CD1c-positive myeloid dendritic cell (primary cell): Measurements from ENCODE around the gene PCID2.
"Not testable (repeated sequence)": the region's sequence is repeated elsewhere in the genome, so short reads cannot be mapped to it uniquely, and the experiment has no call there.

Experiments
- DNase-seq: peaks from one replicate; pipeline ENCODE4 v3.0.0-alpha.2; 2016; ENCODE audit errors: extremely low spot score

PCID2 gene

DNA sequence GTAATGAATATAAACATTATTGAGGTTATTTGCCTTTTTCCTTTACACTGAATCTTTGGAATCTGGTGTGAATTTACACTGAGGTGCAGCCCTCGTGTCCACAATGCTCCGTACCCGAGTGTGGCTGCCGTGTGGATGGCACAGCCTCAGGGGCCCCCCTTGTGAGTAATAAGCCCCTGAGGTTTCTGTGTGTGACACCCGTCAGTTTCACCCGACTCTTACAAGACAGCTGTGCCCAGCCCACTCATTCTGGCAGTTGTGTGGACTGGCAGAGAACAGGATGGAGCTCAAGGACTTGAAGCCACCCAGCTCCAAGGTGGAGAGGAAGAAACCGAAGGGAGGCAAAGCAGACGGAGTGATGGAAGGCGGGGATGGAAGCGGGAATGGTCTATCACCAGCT is 42.2 kb downstream of the PCID2 start:
- DNase-seq = no peak

DNA sequence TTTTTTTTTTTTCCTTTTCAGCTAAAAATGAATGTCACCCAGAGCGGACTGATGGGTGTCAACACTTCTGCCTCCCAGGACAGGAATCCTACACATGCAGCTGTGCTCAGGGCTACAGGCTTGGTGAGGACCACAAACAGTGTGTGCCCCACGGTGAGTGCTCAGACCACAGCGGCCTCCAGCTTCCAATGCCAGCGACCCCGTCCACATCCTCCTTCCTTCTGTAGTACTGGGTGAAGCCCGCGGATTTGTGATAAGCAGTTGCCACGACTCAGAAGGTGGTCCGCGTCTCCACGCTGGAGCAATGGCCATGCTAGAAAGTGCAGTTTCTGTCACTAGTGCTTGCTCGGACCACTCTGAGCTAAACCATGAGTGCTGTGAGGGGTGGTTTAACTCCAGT is 44.0 kb downstream of the PCID2 start:
- DNase-seq = no peak

DNA sequence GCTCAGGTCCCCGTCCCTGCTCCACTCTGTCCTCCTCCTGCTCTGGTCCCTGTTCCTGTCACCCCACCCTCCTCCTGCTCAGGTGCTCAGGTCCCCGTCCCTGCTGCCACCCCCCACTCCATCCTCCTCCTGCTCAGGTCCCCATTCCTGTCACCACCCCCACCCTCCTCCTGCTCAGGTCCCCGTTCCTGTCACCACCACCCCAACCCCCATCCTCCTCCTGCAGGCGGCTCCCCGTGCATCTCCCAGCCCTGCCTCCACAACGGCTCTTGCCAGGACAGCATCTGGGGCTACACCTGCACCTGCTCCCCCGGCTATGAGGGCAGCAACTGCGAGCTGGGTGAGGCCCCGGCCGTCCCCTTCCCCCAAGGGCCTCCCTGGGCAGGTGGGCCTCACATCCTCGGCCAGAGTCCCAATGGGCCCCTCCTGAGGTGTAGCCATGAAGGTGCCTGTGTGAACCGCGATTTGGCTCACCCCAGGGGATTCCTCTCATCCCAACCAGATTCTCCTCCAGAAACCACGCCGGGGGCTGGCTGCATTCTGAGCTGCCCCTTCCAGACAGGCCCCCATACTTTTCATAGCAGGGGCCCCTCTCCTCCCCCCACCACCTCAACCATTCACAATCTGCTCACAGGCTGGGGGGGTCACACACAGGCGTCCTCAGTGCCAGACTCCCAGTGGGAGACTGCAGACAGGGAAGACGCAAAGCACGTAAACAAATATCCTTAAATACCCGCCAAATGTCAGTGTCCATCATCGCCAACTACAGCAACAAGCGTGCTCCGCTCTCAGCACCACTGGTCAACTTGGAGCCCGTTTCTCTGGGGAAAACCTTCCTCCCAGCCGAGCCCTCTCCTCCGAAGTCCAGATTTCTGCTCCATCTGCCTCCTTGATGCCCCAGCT is 45.4 kb downstream of the PCID2 start:
- DNase-seq = no peak

DNA sequence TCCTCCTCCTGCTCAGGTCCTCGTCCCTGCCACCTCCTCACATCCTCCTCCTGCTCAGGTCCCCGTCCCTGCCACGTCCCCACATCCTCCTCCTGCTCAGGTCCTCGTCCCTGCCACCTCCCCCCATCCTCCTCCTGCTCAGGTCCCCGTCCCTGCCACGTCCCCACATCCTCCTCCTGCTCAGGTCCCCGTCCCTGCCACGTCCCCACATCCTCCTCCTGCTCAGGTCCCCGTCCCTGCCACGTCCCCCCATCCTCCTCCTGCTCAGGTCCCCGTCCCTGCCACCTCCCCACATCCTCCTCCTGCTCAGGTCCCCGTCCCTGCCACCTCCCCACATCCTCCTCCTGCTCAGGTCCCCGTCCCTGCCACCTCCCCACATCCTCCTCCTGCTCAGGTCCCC is 46.5 kb downstream of the PCID2 start:
- DNase-seq = not testable (repeated sequence)

DNA sequence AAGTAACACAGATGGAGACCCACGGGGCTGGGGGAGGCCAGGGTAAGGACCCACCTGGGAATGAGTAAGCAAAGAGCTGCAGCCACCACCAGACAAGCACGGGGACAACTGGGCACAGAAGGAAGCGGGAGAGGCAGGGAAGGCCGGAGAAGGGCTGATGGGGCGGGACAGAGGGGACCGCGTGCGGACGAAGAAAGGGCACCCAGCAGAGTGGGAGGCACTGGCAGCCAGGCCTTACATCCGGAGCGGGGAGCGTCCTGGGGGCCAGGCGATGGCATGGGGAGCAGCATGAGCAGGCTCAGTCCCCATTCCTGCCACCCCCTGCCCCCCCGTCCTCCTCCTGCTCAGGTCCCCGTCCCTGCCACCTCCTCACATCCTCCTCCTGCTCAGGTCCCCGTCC is 47.0 kb downstream of the PCID2 start:
- no peak for DNase-seq

DNA sequence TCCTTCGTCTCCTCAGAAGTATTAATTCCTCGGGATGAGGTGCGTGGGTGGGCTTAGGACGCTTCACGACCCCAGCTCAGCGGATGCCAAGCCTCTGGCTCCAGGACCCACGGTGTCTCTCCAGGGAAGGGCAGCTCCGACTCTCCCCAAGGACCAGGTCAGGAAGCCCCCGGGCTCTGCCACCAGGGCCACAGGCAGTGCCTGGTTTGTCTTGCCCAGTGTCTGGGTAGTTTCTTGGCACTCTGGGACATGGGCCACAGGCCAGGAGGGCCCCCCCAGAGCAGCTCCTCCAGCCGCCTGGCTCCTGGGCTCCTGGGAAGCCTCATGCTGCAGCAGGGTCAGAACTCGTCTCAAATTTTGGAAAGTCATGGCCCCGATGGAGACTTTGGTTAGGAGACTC is 47.5 kb downstream of the PCID2 start:
- no peak for DNase-seq

DNA sequence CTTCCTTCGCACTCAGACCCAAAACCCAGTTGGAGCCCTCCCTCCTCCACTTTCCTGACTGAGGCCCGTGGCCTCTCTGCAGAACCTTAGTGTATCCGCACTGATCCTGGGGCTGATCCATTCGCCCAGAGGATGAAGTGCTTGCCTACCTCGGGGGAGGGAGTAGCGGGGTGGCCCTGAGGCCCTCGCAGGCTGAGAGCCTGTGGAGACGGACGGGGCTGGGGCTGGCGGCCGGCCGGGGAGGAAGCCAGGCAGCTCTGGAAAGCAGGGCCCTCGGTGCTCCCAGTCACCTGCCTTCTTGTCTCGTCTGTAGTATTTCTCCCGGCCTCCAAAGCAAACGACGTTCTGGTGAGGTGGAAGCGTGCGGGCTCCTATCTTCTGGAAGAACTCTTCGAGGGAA is 48.8 kb downstream of the PCID2 start:
- DNase-seq = no peak

DNA sequence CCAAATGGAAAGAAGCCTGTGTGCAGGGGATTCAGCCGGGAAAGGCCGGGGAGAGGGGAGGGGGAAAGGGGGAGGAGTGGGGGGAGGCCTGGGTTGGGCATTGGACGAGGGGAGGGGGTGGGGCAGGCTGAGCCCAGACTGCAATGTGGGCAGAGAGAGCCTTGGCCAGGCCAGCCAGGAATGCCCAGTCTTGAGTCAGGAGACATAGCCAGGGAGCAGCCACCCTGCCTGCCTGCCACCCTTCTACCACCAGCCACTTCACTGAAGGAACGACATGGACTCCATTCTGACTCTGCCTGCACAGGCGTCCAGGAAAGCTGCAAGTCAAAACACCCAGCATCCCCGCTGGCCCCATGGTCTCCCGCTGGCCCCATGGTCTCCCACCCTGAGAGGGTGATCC is 49.5 kb downstream of the PCID2 start:
- no peak for DNase-seq

DNA sequence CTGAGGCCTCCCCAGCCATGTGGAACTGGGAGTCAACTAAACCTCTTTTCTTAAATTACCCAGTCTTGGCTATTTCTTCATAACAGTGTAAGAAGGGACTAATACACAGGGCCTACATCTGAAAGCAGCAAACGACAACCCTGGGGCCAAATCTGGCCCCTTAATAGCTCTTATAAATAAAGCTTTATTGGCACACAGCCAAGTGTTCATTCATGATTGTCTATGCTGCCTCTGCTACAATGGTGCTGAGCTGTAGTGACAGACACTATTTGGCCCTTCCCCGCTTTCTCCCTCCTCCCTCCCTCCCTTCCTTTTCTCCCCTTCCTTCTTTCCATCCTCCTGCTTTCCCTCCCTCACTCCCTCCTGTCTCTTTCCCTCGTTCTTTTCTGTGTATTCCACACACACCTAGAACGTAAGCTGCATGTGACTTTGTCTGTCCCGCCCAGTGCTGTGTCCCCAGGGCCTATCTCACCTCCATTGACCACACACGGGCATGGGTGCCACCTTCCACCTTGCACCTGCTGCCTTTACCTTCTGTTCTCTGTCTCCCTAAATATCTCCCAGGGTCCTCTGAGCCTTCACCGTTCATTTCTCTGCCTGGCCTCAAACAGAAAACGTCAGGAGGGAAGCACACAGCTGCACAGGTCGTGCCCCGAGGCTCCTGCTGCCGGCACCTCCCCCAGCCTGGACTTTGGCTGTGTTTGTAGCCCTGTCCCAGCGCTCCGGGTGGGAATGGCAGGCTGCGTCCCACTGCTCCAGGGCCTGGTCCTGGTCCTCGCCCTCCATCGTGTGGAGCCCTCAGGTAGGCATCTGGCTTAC is 50.3 kb downstream of the PCID2 start, which contains the start of gene PROZ:
TSS of gene PROZ (plus strand) at position 720 of the 819 bp plus-strand sequence. CDS start at position 733, 13 bp downstream.
- no peak for DNase-seq

DNA sequence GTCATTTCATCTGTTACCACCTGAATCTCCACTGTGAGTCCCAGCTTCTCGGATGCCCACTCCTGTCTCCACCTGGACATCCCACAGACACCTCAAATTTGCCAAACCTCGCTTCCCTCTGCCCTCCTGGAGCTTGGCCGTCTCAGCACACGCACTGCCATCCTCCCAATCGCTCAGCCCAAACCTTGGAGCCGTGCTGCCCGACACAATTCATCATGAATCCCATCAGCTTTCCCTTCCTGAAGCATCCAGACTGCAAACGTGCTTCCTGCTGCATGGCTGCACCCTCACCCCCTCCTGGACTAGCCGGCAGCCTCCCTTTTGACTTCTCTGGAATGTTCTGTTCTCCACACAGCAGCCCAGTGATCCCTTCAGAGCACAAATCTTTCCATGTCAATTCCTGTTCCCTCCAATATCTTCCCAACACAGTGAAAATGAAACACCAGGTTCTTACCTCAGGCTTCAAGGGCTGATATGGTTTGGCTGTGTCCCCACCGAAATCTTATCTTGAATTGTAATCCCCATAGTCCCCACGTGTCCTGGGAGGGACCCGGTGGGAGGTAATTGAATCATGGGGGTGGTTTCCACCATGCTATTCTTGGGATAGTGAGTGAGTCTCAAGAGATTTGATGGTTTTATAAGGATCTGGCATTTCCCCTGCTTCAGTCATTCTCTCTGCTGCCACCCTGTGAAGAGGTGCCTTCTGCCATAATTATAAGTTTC is 51.1 kb downstream of the PCID2 start:
- no peak for DNase-seq

DNA sequence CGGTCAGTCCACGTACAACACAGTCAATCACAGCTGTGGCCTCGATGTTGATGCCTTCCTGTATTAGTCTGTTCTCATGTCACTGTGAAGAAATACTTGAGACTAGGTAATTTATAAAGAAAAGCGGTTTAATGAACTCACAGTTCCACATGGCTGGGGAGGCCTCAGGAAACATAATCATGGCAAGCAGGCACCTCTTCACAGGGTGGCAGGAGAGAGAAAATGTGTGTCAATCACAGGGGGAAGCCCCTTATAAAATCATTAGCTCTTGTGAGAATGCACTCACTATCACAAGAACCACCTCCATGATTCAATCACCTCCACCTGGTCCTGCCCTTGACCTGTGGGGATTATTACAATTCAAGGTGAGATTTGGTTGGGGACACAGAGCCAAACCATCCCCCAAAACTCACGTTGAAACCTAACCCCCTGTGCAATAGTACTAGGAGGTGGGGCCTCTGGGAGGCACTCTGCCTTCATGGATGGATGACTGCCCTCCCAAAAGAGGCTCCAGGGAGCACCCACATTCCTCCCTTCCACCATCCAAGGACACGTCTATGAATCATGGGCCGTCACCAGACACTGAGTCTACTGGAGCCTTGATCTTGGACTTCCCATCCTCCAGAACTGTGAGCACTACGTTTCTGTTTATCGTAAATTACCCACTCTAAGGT is 52.4 kb downstream of the PCID2 start:
- DNase-seq = no peak

DNA sequence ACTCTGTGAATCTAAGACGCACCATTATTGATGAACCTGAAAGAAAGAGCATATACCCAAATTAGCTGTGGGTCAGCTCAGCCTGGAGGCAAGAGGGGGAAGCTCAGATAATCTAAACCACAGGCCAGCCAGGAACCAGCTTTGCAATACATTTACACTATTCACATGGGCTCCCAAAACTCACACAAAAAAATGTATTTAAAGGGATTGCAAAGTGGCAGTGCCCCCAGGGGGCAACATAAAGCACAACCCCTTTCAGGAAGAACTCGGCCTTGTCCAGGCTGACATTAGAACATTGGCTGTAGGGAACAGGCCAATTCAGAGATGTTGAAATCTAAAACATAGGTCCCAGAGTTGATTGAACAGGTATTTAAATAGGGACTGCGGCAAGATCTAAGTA is 53.3 kb downstream of the PCID2 start:
- DNase-seq = no peak

DNA sequence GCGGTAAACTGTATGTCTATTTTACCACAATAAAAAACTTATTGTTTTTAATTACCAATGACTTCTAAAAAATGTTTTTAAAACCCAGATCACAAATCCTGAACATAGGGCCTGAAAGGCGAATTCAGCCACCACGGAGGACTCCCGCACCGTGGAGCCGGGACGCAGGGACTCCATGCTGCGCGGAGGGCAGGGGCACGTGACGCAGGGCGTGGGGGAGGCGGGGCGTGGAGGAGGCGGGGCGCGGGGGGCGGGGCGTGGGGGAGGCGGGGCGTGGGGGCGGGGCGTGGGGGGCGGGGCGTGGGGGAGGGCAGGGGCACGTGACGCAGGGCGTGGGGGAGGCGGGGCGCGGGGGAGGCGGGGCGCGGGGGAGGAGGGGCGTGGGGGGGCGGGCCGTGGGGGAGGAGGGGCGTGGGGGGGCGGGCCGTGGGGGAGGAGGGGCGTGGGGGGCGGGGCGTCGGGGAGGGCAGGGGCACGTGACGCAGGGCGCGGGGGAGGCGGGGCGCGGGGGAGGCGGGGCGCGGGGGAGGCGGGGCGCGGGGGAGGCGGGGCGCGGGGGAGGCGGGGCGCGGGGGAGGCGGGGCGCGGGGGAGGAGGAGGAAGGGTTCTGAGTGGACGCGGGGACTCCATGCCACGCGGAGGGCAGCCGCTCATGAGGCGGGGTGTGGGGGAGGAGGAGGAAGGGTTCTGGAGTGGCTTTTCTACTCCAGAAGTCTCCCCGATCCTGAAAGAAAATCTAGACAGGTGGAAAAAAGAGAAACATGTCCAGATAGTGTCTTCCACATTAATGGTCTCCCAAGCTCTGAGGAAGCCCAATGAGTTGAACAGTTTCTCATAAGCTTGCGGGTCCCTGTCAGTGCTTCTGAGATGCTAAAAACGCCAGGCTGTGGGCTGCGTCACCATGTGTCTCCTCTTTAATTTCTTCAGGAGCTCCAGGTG is 54.4 kb downstream of the PCID2 start:
- peak; percentile 56 for DNase-seq

DNA sequence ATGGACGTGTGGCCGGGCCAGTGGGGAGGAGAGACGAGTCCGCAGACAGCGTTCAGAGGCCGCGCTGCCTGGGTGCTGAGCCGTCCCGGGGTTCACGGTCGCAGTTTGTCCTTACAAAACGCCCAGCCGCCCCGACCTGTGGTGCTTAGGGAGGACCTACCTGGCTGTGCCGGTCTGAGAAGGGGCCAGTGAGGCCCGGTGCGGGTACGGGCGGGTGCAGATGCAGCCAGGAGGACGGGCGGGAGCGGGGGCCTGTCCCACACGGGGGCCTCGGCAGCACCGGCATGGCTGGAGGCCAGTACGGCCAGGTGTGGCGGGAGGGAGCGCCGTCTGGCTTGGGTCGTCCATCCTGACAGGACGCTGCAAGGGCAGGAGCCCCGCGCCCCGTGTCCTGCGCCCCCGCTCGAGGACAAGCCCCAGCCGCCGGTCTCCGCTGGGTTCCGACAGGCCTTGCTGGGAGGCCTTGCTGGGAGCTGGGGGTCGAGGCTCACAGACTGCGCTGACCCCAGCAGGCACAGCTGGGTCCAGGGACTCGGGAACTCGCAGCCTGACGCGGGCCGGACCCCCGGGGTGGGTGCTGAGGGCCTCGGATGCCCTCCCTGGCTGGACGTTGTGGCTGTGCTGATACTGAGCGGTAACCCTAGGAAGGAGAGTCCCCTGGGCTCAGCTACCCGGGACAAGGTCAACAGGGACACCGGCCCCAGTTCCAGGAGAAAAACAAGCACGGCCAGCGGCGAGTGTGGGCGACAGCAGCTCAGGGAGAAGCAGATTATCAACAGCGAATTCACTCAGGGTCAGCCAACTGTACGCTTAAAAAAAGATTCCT is 55.3 kb downstream of the PCID2 start:
- DNase-seq = peak; percentile 35

DNA sequence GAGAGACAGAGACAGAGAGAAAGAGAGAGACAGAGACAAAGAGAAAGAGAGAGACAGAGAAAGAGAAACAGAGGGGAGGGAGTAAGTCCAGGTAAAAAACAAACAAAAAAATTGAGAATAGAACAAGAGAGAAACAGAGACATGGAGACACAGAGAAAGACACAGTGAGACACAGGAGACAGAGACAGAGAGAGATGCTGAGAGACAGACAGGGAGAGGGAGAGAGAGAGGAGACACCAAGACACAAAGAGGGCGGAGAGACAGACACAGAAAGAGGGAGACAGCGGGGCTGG is 55.8 kb downstream of the PCID2 start:
- DNase-seq = no peak

DNA sequence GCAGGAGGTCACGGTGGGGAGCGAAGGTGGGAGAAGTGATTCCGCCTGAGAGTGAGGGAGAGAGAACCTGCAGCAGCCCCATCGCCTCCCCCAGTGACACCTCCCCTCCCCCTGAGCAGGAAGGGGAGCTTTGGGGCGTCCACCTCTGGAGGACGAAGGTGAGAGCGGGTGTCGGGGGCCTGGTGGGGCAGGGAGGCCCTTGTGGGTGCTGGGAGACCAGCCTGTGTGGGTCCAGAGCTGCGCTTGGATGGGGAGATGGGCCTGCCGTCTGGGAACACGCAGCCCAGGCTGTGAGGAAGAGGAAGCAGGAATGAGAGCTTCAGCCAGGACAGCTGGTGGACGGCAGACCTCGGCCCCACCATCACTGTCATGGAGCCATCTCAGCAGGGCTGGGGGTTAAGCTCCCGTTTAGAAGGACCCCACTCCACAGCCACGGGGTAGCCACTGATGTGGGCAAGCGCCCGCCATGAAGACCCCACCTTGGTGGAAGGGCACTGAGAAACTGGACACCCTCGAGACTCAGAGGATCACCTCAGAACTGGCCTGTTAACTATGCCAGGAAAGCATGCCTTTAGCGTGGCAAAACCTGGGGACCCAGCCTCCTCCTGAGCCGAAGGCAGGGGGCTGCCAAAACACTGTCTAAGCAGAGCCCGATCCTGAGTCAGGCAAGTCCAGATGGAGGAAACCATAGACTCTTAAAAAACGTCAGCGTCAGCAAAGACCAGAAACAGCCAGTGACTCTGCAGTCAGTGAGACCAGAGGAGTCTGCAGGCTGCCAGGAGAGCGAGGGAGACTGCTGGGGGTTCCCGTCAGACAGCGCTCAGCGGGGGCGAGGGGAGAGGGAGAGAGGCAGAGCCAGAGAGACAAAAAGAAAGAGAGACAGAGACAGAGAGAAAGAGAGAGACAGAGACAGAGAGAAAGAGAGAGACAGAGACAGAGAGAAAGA is 56.5 kb downstream of the PCID2 start:
- DNase-seq = peak; percentile 11

DNA sequence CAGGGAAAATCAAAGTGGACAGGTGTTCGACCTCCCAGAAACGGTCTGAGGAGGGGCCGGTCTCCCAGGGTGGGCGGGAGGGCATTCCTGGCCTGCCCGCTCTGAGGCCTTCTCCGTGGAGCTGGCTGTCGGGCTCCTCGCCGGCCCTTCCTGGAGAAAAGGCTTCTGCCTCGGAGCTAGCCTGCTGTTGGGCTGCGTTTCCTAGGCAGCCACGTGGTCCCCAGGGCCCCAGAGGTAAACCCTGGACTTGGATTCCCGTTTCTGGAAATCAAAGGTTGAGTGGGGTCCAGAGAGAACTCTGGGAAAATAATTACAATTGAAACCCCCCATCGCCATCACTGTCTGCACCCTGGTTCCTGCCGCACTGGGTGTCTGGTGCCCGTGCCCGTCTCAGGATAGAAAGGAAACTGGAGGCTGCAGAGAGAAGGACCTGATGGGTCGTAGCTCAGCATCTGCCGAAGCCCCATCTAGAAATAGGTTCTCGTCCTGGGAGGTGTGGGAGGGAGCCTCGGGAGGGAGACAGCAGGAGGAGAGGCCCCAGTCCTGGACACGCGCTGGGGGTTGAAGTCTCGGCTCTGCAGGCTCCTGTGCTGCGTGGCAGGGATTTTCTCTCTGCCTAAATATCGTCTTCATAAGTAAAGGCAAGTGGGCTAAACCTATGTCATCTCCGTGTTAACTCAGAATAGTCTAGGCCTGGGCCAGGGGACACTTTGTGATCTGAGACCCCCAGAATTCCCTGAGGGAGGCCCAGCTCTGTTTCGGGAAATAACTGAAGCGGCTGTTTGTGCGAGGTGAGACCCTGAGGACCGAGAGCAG is 57.7 kb downstream of the PCID2 start:
- DNase-seq = no peak
